IMR-90 (cell line): Measurements from ENCODE around the gene PAIP1. TPM values are rescaled to one million over a fixed set of nuclear protein-coding genes. Genes with fewer than 3 reads are reported as not detected.

Experiments used
- ATAC-seq: fragments of 200-7000 bp; cut with Tn5 transposase; 2 replicates; pipeline ENCODE4 v1.9.1; 2020; ENCODE audit warnings: low read depth, mild to moderate bottlenecking, moderate library complexity
- BruUV-seq: library from RNA; stranded (reverse); fragments of 400-500 nt; replicated peaks from 2 replicates; lab custom pipeline; 2021; lab: Mats Ljungman, UMichigan
- CTCF ChIA-PET: fragments of 300-600 bp; formaldehyde crosslinking; extraction: SDS; loops from one replicate; lab custom pipeline; 2021; ENCODE audit warnings: antibody characterized with exemption; lab: Yijun Ruan, JAX
- POLR2A ChIA-PET: fragments of 300-600 bp; sonication (Branson Sonifier 250); formaldehyde crosslinking; loops from one replicate; lab custom pipeline; 2022; ENCODE audit warnings: antibody characterized with exemption; ENCODE audit not compliant: unreplicated experiment; lab: Charles Lee
- DNase-seq: peaks from one replicate; pipeline ENCODE4 v3.0.0; 2013
- H2AFZ ChIP-seq: replicated peaks from 2 replicates; pipeline ENCODE3; 2013; ENCODE audit warnings: low read length, mild to moderate bottlenecking; ENCODE audit not compliant: poor library complexity
- H2AK5ac ChIP-seq: 2 replicates; pipeline ENCODE4 v1.6.1; 2013; ENCODE audit warnings: low read depth, low read length, inconsistent platforms
- H2AK9ac ChIP-seq: replicated peaks from 2 replicates; pipeline ENCODE3; 2013; ENCODE audit warnings: mild to moderate bottlenecking, low read depth, low read length, moderate library complexity; ENCODE audit not compliant: poor library complexity
- H2BK120ac ChIP-seq: 2 replicates; pipeline ENCODE4 v1.6.1; 2013; ENCODE audit warnings: low read depth, low read length, inconsistent platforms
- H2BK15ac ChIP-seq: 3 replicates; pipeline ENCODE4 v1.6.1; 2013; ENCODE audit warnings: low read depth, low read length, inconsistent platforms
- H2BK20ac ChIP-seq: 2 replicates; pipeline ENCODE4 v1.6.1; 2013; ENCODE audit warnings: low read depth, mild to moderate bottlenecking, inconsistent platforms, low read length, moderate library complexity
- H2BK5ac ChIP-seq: 2 replicates; pipeline ENCODE4 v1.6.1; 2013; ENCODE audit warnings: mild to moderate bottlenecking, low read depth, low read length, inconsistent platforms; ENCODE audit not compliant: poor library complexity, severe bottlenecking
- H3K14ac ChIP-seq: replicated peaks from 2 replicates; pipeline ENCODE4 v1.6.1; 2013; ENCODE audit warnings: low read depth, low read length, inconsistent platforms
- H3K18ac ChIP-seq: 2 replicates; pipeline ENCODE4 v1.6.1; 2013; ENCODE audit warnings: low read depth, low read length, control low read depth
- H3K23ac ChIP-seq: 2 replicates; pipeline ENCODE4 v1.6.1; 2013; ENCODE audit warnings: low read depth, low read length, inconsistent platforms
- H3K27ac ChIP-seq: 2 replicates; pipeline ENCODE4 v1.5.1; 2013; ENCODE audit warnings: mild to moderate bottlenecking, control low read depth, low read length; ENCODE audit not compliant: insufficient read depth
- H3K27me3 ChIP-seq: 2 replicates; pipeline ENCODE4 v1.6.1; 2013; ENCODE audit warnings: low read length; ENCODE audit not compliant: control insufficient read depth, insufficient read depth
- H3K36me3 ChIP-seq: 2 replicates; pipeline ENCODE4 v1.6.1; 2013; ENCODE audit warnings: low read length, mixed read lengths; ENCODE audit not compliant: control insufficient read depth, insufficient read depth
- H3K4ac ChIP-seq: 2 replicates; pipeline ENCODE4 v1.6.1; 2013; ENCODE audit warnings: low read depth, low read length, inconsistent platforms
- H3K4me1 ChIP-seq: 2 replicates; pipeline ENCODE4 v1.6.1; 2013; ENCODE audit warnings: low read length, mixed read lengths; ENCODE audit not compliant: control insufficient read depth, insufficient read depth
- H3K4me2 ChIP-seq: 2 replicates; pipeline ENCODE4 v1.6.1; 2013; ENCODE audit warnings: low read depth, mild to moderate bottlenecking, control low read depth, low read length, moderate library complexity
- H3K4me3 ChIP-seq: 2 replicates; pipeline ENCODE4 v1.5.1; 2013; ENCODE audit warnings: low read depth, mild to moderate bottlenecking, control low read depth, low read length, moderate library complexity; ENCODE audit not compliant: insufficient read depth
- H3K56ac ChIP-seq: 2 replicates; pipeline ENCODE4 v1.6.1; 2013; ENCODE audit warnings: low read length, inconsistent platforms; ENCODE audit not compliant: insufficient read depth; ENCODE audit errors: extremely low read depth
- H3K79me1 ChIP-seq, 2 experiments: 2 replicates each; pipeline ENCODE4 v1.6.1; 2013; ENCODE audit warnings: low read length in 2 of 2, inconsistent platforms in 1 of 2, low read depth in 1 of 2
- H3K9ac ChIP-seq: 2 replicates; pipeline ENCODE4 v1.6.1; 2013; ENCODE audit warnings: low read depth, low read length, control low read depth
- H3K9me1 ChIP-seq: 2 replicates; pipeline ENCODE4 v1.6.1; 2013; ENCODE audit warnings: low read length, inconsistent platforms; ENCODE audit not compliant: insufficient read depth
- H3K9me3 ChIP-seq: 2 replicates; pipeline ENCODE4 v1.6.1; 2013; ENCODE audit warnings: low read length; ENCODE audit not compliant: control insufficient read depth, insufficient read depth
- H4K20me1 ChIP-seq: 2 replicates; pipeline ENCODE4 v1.6.1; 2013; ENCODE audit warnings: low read length, inconsistent platforms; ENCODE audit not compliant: insufficient read depth
- H4K5ac ChIP-seq: 2 replicates; pipeline ENCODE4 v1.6.1; 2013; ENCODE audit warnings: mild to moderate bottlenecking, low read depth, low read length, control low read depth
- H4K8ac ChIP-seq, 2 experiments: 2 replicates each; pipeline ENCODE4 v1.6.1; 2013; ENCODE audit warnings: low read depth in 2 of 2, low read length in 2 of 2, control low read depth in 1 of 2, inconsistent platforms in 1 of 2
- H4K91ac ChIP-seq: 2 replicates; pipeline ENCODE4 v1.6.1; 2013; ENCODE audit warnings: low read depth, low read length, inconsistent platforms; ENCODE audit not compliant: insufficient read depth
- NFE2L2 ChIP-seq: fragments of 150-350 bp; IDR thresholded peaks from 2 replicates; pipeline ENCODE4 v1.6.1; 2016; ENCODE audit warnings: low read depth, mild to moderate bottlenecking, low read length
- POLR2A ChIP-seq: IDR thresholded peaks from 2 replicates; pipeline ENCODE4 v1.6.1; 2012; ENCODE audit warnings: mild to moderate bottlenecking, low read depth, low read length
- RAD21 ChIP-seq: IDR thresholded peaks from 2 replicates; pipeline ENCODE4 v1.6.1; 2012; ENCODE audit warnings: low read length, improper control_type of control experiment
- RCOR1 ChIP-seq: IDR thresholded peaks from 2 replicates; pipeline ENCODE4 v1.6.1; 2012; ENCODE audit warnings: mild to moderate bottlenecking, low read length, improper control_type of control experiment; ENCODE audit not compliant: insufficient replicate concordance
- WGBS, 2 experiments: methylation state at CpG; one replicate each; pipeline versions ENCODE4 v1.1.5 to v1.1.7; 2013; ENCODE audit warnings: missing lambda C conversion rate in 2 of 2; ENCODE audit not compliant: insufficient read length in 1 of 2; ENCODE audit errors: extremely low coverage in 2 of 2; 5-methylcytosine and 5-hydroxymethylcytosine counted together
- dilution Hi-C: fragments of 300-500 bp; cut with HindIII; formaldehyde crosslinking; loops from one replicate; pipeline ENCODE4 v1.14.3; 2018; ENCODE audit warnings: low sequenced_read_pairs; ENCODE audit not compliant: unreplicated experiment
- in situ Hi-C: fragments of 300-500 bp; cut with MboI; formaldehyde crosslinking; loops from 3 replicates; pipeline ENCODE4 v1.14.3; 2019; ENCODE audit warnings: low sequenced_read_pairs, inconsistent platforms, mixed read lengths
- intact Hi-C: fragments of 100-400 bp; cut with micrococcal nuclease; formaldehyde crosslinking; loops from 2 replicates; pipeline ENCODE4 v1.10.0; 2022
- polyA plus RNA-seq, 3 experiments: library from polyadenylated mRNA; depleted of rRNA; stranded (reverse); fragments of >200 nt; gene quantifications; 2 replicates each; pipeline ENCODE4 v1.2.3, GENCODE V29; 2012; ENCODE audit warnings: low replicate concordance in 1 of 3
- total RNA-seq: library from RNA; depleted of rRNA; stranded (reverse); fragments of >200 nt; gene quantifications from 2 replicates; pipeline ENCODE4 v1.2.3, GENCODE V29; 2012

The PAIP1 gene
- total and polyA plus RNA-seq, 2 of the 4 experiments (the other 2 are of a cell fraction), result 59.1 to 123 TPM

DNA sequence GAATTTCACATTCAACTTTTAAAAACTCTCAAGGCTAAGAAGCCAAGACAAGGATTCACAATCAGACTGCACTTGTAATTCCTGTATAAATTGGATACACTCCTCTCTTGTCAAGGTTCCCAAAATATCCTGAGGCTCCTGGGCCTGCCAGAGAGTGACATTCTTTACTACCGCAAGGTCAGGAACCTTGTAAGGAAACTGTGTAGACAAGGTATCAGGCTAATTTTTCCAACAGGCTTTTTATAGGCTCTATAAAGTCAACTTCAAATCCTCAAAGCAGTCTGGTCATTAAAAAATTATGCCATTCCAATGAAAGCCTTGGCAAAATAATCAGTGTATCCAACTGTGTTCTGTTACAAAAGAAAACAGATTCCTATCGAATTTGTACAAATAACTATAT is 15.5 kb upstream of the PAIP1 start:
- Histone ChIP-seq H4K91ac (no peak overlapping the region), H3K27ac (no peak overlapping the region), H3K18ac (no peak overlapping the region), H2AFZ (no peak overlapping the region), H4K20me1 (no peaks in the 10 kb centered on the region), H3K4ac (no peak overlapping the region), H4K8ac (no peak overlapping the region), H3K79me1 (no peaks in the 10 kb centered on the region), H3K56ac (no peak overlapping the region), H3K36me3 (no peaks in the 10 kb centered on the region), H3K14ac (no peak overlapping the region), H3K4me3 (no peak overlapping the region), H2AK5ac (no peak overlapping the region), H3K27me3 (no peaks in the 10 kb centered on the region), H2BK15ac (no peak overlapping the region), H3K23ac (no peak overlapping the region), H3K4me2 (no peak overlapping the region), H2BK5ac (no peak overlapping the region), H3K9me3 (no peaks in the 10 kb centered on the region), H3K4me1 (no peaks in the 10 kb centered on the region), H2AK9ac (no peak overlapping the region), H3K9me1 (no peaks in the 10 kb centered on the region), H2BK120ac (no peak overlapping the region), H2BK20ac (0 out of 2 replicates have a peak overlapping the region, but pooled peaks have one; percentile 6), H3K9ac (no peak overlapping the region), H4K5ac (no peak overlapping the region)
- no CpG with 5 or more reads among the region's 2 CpGs for WGBS, 2 experiments
- DNase-seq, result no peak
- no peak for ATAC-seq
- intact Hi-C loops, result no loop called here
- in situ Hi-C loops, result no loop called here
- BruUV-seq, result no TSS peak
- dilution Hi-C loops, result no loop called here
- TF ChIP-seq POLR2A, result no peak
- TF ChIP-seq RAD21, result no peak
- no peak for TF ChIP-seq RCOR1
- no peak for TF ChIP-seq NFE2L2
- POLR2A ChIA-PET, result no interaction called here
- CTCF ChIA-PET, result no interaction called here
